CD4-positive, alpha-beta T cell treated with Interleukin-21 for 1 hour (primary cell): Measurements from ENCODE around the gene SNX15.
"Not testable (repeated sequence)": the region's sequence is repeated elsewhere in the genome, so short reads cannot be mapped to it uniquely, and the experiment has no call there.

Experiments used
- DNase-seq: peaks from one replicate; pipeline ENCODE4 v3.0.0-alpha.2; 2020

SNX15 gene

GRCh38 chr11:65017937-65018336 is 9.3 kb upstream of the SNX15 start:
- DNase-seq = no peak

DNA sequence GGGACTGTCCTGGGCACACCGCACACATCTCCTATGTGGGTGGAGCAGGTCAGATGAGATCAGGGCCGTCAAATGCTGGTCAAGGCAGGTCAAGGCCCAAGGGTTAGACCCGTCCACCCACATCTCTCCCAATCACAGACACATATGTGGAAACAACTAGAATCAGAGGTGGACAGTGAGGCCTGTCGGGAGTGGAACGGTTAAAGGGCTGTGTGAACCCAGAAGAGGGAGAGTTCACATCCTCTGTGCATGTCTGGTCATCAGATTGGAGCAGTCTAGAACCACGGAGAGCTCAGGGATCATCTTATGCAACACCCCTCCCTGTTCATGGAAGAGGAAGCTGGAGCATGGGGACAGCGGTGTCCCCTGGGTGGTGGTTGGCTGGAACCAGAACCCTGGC is 7.4 kb upstream of the SNX15 start:
- DNase-seq = no peak

- DNase-seq = no peak
Measured at GRCh38 chr11:65021003-65021402, 6.2 kb upstream of the SNX15 start.

DNA sequence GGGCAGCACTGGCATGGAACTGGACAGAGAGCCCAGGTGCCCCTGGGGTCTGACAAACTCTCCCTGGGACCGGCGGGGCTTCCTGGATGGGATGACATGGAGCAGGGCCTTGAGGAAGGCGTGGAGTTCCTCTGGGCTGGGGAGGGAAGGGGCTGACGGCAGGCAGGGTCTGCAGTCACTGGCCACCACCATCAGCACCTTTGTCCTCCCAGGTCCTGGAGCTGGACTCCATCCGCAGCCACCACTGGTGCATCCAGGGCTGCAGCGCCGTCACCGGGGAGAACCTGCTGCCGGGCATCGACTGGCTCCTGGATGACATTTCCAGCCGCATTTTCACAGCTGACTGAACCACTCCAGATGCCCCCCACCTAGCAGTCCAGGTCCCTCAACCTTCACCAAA is 5.7 kb upstream of the SNX15 start:
- no peak for DNase-seq

DNA sequence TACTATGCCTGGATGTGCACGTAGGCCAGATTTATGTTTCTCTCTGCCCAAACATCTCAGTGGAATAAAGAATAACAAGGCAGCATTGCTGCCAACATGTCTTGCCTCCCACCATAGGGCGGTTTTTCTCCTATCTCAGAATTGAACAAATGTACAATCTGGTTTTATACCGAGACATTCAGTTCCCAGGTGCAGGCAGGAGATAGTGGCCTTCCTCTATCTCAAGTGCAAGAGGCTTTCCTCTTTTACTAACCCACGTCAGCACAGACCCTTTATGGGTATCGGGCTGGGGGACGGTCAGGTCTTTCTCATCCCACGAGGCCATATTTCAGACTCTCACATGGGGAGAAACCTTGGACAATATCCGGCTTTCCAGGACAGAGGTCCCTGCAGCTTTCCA is 3.7 kb upstream of the SNX15 start:
- not testable (repeated sequence) for DNase-seq

- DNase-seq = no peak
Measured at GRCh38 chr11:65026810-65027209, 429 bp upstream of the SNX15 start.

DNA sequence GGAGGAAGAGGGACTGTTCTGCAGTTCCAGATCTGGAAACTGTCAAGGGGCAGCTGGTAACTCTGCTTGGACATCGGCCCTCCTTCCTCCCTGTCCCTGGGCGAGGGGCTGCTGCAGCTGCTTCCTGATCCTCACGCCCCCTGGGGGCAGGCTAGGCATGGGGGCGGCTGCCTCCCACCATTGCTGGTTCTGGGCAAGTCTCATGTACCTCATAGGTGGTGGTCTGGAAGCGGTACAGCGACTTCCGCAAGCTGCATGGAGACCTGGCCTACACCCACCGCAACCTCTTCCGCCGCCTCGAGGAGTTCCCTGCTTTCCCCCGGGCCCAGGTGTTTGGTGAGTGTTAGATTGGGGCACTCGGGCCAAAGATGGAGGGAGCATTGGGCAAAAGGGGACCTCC is 5.0 kb downstream of the SNX15 start:
- no peak for DNase-seq

GRCh38 chr11:65034423-65034822 is 7.2 kb downstream of the SNX15 start:
- no peak for DNase-seq

DNA sequence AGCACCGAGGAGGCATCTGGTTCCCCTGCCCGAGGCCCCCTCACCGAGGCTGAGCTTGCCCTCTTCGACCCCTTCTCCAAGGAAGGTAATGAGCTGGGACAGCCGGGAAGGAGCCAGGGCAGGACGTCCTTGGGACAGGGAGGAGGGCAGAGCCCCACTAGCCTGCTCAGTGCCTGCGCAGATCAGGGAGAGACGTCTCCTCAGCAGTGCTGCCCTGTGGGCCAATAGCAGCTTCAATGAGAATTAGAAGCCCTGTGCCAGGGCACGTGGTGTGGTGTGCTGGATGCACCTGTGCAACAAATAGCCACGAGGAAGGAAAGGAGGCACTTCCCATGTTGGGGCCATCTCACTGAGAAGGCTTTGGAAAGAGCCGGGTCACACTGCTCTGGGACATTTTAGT is 8.3 kb downstream of the SNX15 start:
- no peak for DNase-seq

DNA sequence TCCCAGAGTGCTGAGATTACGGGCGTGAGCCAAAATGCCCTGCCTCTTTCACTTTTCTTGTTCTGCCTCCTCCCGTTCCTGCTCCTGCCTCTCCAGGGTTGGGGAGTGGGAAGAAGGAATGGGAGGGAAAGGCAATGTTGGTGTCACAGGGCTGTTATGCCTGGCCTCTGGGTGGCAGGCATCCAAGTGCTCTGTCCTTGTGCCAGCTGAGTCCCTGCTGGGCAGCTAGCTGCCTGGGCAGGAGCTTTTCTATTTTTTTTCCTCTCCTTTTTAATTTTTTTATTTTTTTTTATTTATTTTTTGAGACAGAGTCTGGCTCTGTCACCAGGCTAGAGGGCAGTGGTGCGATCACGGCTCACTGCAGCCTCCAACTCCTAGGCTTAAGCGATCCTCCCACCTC is 9.7 kb downstream of the SNX15 start:
- DNase-seq = no peak

- DNase-seq = no peak
Measured at GRCh38 chr11:65040520-65040846, 13.2 kb downstream of the SNX15 start.

DNA sequence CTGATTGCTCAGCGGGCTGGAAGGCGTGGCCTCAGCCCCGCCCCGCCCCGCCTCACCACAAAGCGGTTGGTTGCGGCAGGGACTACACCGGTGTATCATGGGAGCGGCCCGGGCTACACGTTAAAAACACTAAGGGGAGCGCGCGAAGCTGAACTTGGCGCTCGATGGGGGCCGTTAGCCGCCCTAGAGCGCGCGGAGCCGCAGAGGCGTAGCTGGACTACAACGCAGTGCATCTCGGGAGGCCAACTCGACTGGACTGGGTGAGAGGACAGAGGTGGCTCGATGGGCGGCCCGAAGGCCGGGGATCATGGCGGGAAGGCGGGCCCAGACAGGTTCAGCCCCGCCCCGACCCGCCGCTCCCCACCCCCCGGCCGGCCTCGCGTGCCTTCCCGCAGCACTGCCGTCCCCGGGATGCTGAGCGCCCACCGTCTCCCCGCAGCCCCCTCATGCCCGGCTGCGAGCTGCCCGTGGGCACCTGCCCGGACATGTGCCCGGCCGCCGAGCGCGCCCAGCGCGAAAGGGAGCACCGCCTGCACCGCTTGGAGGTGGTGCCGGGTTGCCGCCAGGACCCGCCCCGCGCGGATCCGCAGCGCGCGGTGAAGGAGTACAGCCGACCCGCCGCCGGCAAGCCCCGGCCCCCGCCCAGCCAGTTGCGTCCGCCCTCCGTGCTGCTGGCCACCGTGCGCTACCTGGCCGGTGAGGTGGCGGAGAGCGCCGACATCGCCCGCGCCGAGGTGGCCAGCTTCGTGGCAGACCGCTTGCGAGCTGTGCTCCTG is 13.8 kb downstream of the SNX15 start, which contains the start of gene SAC3D1:
Gene SAC3D1 (plus strand): TSS at position 364 of the 776 bp plus-strand sequence. CDS start 83 bp downstream, at position 447.
- DNase-seq = peak; percentile 91

- no peak for DNase-seq
Measured at GRCh38 chr11:65042891-65043290, 15.7 kb downstream of the SNX15 start.

DNA sequence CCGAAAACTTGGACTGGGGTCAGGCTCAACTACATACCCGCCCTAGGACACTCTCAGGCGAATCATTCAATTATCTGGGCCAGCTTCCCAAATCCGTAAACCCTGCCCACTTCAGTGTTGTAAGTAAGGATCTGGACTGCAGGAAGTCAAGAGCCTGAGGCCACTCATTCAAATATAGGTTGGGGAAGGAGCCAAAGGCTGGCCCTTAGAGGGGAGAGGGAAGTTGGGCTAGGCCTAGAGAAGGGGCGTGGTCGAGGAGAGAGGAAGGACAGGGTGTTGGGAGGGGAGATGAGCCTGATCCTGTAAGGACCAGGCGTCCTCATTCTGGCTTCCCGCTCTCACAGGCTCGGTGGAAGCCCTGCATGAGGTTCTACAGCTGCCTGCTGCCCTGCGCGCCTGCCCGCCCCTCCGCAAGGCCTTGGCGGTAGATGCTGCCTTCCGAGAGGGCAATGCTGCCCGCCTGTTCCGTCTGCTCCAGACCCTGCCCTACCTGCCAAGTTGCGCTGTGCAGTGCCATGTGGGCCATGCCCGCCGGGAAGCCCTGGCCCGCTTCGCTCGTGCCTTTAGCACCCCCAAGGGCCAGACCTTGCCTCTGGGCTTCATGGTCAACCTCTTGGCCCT is 16.8 kb downstream of the SNX15 start:
- DNase-seq = no peak

DNA sequence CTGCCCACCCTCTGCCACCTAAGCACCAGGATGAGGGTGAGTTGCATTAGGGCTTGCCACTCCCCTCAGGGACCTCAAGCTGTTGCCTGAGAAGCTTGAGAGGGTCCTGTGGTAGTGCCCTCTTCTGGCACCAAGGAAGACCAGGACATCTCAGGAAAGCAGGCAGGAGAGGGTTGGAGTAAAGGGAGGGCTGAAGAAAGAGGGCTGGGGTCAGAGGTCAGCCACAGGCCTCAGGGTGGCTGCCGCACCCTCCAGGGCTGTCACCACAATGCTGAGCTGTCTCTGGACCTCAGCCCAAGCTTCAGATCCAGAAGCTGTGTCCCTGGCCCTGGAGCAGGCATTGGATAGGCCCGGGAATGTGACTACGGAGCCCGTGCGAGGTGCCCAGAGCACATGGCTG is 17.8 kb downstream of the SNX15 start:
- no peak for DNase-seq

GRCh38 chr11:65045728-65046127 is 18.5 kb downstream of the SNX15 start:
- DNase-seq = no peak

DNA sequence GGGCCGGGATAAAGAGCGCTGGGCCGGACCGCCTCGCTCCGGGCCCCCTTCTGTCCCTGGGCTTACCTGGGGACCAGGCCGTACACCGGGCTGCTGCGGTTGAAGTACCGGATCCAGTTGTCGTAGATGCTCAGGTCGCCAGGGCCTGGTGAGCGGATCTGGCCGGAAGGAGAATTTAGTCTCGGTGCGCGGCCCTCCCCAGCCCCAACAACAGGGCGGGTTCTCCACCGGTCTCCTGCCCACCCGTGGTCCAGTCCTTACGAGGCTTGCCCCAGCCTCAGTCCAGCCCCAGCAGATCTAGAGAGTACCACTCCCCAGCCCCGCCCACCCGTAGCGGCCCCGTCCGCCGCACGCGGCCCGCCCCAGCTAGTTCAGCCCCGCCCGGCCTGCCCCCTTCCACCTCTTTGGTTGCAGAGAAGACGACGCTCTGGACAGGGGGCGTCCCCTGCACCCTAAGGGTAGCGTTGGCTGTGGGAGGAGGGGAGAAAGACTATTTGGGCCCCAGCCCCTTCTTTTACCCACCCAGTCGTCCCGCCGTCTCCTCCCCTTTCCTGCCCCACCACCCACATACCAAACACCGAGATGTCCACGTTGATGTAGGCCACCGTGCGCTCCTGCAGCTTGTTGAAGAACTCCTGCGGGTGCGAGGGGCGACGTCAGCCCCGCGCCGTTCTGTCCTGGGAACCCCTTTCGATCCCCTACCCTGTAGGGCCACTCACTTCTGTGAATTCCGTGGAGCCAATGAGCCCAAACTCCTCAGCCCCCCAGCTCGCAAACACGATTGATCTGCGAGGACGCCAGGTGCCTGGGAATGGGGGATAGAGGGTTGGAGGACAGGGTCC is 20.6 kb downstream of the SNX15 start:
- peak; percentile 26 for DNase-seq

- DNase-seq = no peak
Measured at GRCh38 chr11:65051398-65051858, 24.2 kb downstream of the SNX15 start.

GRCh38 chr11:65053827-65054508 is 26.7 kb downstream of the SNX15 start:
- peak; percentile 43 for DNase-seq

GRCh38 chr11:65055538-65055937 is 28.3 kb downstream of the SNX15 start:
- DNase-seq = no peak

- no peak for DNase-seq
Measured at GRCh38 chr11:65056999-65057398, 29.8 kb downstream of the SNX15 start.

DNA sequence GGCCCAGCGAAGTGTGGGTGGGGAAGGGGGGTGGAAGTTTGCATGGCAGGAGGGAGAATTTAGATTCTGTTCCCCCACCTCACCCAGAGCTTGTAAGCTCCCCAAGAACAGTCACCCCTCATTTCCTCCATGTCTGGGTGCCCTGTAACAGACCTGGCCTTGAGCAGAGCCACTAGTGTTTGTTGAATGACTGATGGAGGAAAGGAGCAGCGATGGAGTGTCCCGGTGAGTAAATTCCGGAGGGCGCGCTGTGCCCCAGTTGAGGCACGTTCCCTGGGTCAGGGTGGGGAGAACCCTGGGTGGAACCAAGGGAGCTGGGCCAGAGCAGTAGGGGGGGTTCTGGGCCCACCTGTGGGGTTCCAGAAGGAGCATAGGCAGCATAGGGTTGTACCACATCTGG is 30.3 kb downstream of the SNX15 start:
- no peak for DNase-seq

DNA sequence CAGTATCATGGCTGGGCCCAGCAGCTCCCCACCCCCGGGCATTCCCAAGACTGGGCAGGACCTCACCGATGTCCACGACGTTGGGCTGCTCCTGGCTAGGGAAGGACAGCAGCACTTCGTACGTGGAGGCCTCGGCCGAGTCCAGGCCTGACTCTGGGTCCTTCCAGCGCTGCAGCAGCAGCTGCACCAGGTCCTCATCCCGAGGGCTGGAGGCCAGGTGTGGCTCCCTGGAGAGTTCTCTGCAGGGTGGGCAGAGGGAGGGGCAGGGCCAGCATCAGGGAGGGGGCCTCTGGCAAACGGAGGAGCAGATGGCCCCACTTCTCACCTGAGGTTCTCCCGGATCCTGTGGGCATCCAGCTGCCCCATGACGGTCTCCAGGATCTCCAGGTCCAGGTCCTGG is 30.8 kb downstream of the SNX15 start:
- no peak for DNase-seq
